Measurements from ENCODE around the gene BPGM. TPM values are rescaled to one million over a fixed set of nuclear protein-coding genes. Genes with fewer than 3 reads are reported as not detected.

The BPGM gene
- total and polyA plus RNA-seq, 2 experiments from 2014 or later = 25.0 to 25.7 TPM

DNA sequence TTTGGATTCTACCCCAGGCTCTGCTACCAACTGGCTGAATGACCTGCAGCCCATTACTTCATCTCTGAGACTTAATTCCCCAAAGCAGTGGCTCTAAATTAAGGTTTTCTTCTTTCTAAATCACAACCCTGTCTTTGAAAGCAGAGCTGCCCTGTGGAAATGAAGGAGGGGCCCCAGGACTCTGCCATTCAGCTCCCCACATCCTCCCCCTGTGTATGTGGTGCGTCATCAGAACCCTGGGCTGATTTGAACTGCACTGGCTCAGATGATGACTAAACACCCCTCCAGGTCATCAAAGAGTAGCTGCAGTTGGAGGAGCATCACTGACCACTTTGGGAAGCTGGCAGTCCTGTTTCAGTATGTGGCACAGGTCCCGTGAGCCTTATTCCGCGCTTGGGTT lies 46.6 kb downstream of the BPGM start:
- Histone ChIP-seq H3K4me3 (no peak overlapping the region), H3K27ac (no peak overlapping the region), H3K9me3 (ENCODE audit: low read depth) (no peaks in the 10 kb centered on the region), H4K20me1 (ENCODE audit: insufficient read depth, poor library complexity, severe bottlenecking) (no peaks in the 10 kb centered on the region), H3K36me3 (replicated peaks; ENCODE audit: insufficient read depth, low read depth) (no peaks in the 10 kb centered on the region), H3K79me2 (no peaks in the 10 kb centered on the region), H3K4me1 (ENCODE audit: insufficient read depth) (peaks cover 23% of the 10 kb centered on the region), H3K27me3 (no peaks in the 10 kb centered on the region), H3K9me2 (replicated peaks; ENCODE audit: insufficient read depth) (no peaks in the 10 kb centered on the region), H2AFZ (no peak overlapping the region), H3K4me2 (no peak overlapping the region)
- peak; percentile 32 for DNase-seq (ENCODE audit: low spot score)
- 95% methylated on average over 4 of the region's 4 CpGs for WGBS (ENCODE audit: low lambda C conversion rate, missing lambda C conversion rate)
- TF ChIP-seq, protein P1, sequence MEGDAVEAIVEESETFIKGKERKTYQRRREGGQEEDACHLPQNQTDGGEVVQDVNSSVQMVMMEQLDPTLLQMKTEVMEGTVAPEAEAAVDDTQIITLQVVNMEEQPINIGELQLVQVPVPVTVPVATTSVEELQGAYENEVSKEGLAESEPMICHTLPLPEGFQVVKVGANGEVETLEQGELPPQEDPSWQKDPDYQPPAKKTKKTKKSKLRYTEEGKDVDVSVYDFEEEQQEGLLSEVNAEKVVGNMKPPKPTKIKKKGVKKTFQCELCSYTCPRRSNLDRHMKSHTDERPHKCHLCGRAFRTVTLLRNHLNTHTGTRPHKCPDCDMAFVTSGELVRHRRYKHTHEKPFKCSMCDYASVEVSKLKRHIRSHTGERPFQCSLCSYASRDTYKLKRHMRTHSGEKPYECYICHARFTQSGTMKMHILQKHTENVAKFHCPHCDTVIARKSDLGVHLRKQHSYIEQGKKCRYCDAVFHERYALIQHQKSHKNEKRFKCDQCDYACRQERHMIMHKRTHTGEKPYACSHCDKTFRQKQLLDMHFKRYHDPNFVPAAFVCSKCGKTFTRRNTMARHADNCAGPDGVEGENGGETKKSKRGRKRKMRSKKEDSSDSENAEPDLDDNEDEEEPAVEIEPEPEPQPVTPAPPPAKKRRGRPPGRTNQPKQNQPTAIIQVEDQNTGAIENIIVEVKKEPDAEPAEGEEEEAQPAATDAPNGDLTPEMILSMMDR (IDR thresholded peaks at IDR 0.05; ENCODE audit: poor library complexity) = no peak
- TF ChIP-seq EZH2 (IDR thresholded peaks at IDR 0.05; ENCODE audit: borderline replicate concordance) (no peak), EZH2phosphoT487 (IDR thresholded peaks at IDR 0.05; ENCODE audit: low read depth, severe bottlenecking, unreplicated experiment) (no peak)

DNA sequence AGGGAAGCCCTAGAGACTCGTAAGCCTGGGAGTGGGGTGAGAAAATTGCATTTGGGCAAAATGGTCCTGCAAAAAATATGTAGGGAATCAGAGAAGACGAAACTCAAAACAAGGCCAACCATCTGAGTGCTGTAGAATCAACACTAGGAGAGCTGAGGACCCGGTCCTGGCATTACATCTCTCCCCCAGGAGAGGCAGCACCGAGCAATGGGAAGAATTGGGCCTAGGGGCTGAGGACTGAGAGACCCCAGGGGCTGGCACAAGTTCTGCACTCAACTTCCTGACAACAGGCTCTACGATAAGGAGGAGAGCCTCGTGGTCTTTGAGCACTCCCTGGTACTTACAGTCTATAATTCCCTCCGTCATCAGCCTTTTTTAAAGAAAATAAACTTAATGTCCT lies 47.6 kb downstream of the BPGM start:
- Histone ChIP-seq H3K27me3 (no peaks in the 10 kb centered on the region), H3K4me1 (ENCODE audit: insufficient read depth) (peaks cover 23% of the 10 kb centered on the region), H3K27ac (no peak overlapping the region), H3K79me2 (no peaks in the 10 kb centered on the region), H2AFZ (no peak overlapping the region), H4K20me1 (ENCODE audit: insufficient read depth, poor library complexity, severe bottlenecking) (no peaks in the 10 kb centered on the region), H3K9me3 (ENCODE audit: low read depth) (no peaks in the 10 kb centered on the region), H3K4me3 (no peak overlapping the region), H3K9me2 (replicated peaks; ENCODE audit: insufficient read depth) (no peaks in the 10 kb centered on the region), H3K36me3 (replicated peaks; ENCODE audit: insufficient read depth, low read depth) (no peaks in the 10 kb centered on the region), H3K4me2 (no peak overlapping the region)
- 66% methylated on average over 7 of the region's 7 CpGs for WGBS (ENCODE audit: low lambda C conversion rate, missing lambda C conversion rate)
- TF ChIP-seq EZH2 (IDR thresholded peaks at IDR 0.05; ENCODE audit: borderline replicate concordance) = no peak
- no peak for DNase-seq (ENCODE audit: low spot score)

DNA sequence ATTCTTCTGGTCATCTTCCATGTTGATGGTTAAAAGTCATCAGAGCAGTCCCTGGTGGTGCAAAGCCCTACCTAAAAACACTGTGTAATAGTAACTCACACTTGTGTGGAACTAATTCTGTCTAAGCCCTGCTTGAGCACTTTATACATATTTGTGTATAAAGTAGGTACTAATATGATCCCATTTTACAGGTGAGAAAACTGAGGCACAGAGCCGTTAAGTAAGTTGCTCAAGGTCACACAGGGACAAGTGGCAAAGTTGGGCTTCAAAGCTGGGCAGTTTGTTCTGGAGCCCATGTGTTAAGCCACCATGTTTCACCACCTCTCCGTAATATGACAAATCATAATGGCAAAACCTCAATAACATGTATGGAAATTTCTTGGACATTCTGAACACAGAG lies 48.1 kb downstream of the BPGM start:
- 96% methylated on average over 2 of the region's 2 CpGs for WGBS (ENCODE audit: low lambda C conversion rate, missing lambda C conversion rate)
- H3K27me3 ChIP-seq = no peaks in the 10 kb centered on the region
- H4K20me1 ChIP-seq (ENCODE audit: insufficient read depth, poor library complexity, severe bottlenecking) = no peaks in the 10 kb centered on the region
- H3K4me2 ChIP-seq = no peak overlapping the region
- H3K36me3 ChIP-seq (replicated peaks; ENCODE audit: insufficient read depth, low read depth) = no peaks in the 10 kb centered on the region
- no peak overlapping the region for H2AFZ ChIP-seq
- TF ChIP-seq EZH2phosphoT487 (IDR thresholded peaks at IDR 0.05; ENCODE audit: low read depth, severe bottlenecking, unreplicated experiment) (no peak), EZH2 (IDR thresholded peaks at IDR 0.05; ENCODE audit: borderline replicate concordance) (no peak)
- TF ChIP-seq, protein P1 (IDR thresholded peaks at IDR 0.05; ENCODE audit: poor library complexity) = no peak
- H3K9me2 ChIP-seq (replicated peaks; ENCODE audit: insufficient read depth) = no peaks in the 10 kb centered on the region
- H3K27ac ChIP-seq = no peak overlapping the region
- H3K79me2 ChIP-seq = no peaks in the 10 kb centered on the region
- no peaks in the 10 kb centered on the region for H3K9me3 ChIP-seq (ENCODE audit: low read depth)
- peaks cover 23% of the 10 kb centered on the region for H3K4me1 ChIP-seq (ENCODE audit: insufficient read depth)
- DNase-seq (ENCODE audit: low spot score) = no peak
- no peak overlapping the region for H3K4me3 ChIP-seq

DNA sequence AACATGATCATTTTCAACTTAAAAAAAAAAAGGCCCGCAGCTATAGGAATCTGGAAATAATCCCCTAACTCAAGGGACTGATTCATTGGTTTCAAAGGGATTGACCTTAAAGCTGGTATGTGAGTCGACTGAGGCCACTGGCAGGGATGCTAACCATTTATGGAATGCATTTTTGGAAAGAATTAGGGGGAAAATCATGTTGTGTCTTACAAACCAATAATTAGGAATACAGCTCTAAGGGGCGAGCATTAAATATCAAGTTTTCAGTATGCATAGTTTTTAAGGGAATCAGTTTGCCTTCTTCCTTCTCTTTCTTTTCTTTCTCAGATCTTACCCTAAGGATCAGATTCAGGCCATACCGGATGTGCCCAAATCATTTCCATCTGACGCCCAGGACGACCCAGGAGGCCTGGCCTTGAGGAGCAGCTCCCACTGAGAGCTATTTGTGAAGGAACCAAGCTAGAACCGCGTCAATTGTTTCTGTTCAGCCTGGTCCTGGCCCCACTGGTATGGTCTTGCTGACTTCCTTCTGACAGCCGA lies 48.7 kb downstream of the BPGM start:
- TF ChIP-seq EZH2phosphoT487 (IDR thresholded peaks at IDR 0.05; ENCODE audit: low read depth, severe bottlenecking, unreplicated experiment) = no peak
- TF ChIP-seq, protein P1 (IDR thresholded peaks at IDR 0.05; ENCODE audit: poor library complexity) = no peak
- TF ChIP-seq EZH2 (IDR thresholded peaks at IDR 0.05; ENCODE audit: borderline replicate concordance) = no peak
- no peak overlapping the region for H3K4me2 ChIP-seq
- no peaks in the 10 kb centered on the region for H4K20me1 ChIP-seq (ENCODE audit: insufficient read depth, poor library complexity, severe bottlenecking)
- no peaks in the 10 kb centered on the region for H3K9me3 ChIP-seq (ENCODE audit: low read depth)
- H2AFZ ChIP-seq = no peak overlapping the region
- H3K79me2 ChIP-seq = no peaks in the 10 kb centered on the region
- H3K27ac ChIP-seq = peak overlapping the region; percentile 15
- peaks cover 21% of the 10 kb centered on the region for H3K4me1 ChIP-seq (ENCODE audit: insufficient read depth)
- no peak for DNase-seq (ENCODE audit: low spot score)
- no peaks in the 10 kb centered on the region for H3K27me3 ChIP-seq
- no peaks in the 10 kb centered on the region for H3K9me2 ChIP-seq (replicated peaks; ENCODE audit: insufficient read depth)
- H3K36me3 ChIP-seq (replicated peaks; ENCODE audit: insufficient read depth, low read depth) = no peaks in the 10 kb centered on the region
- H3K4me3 ChIP-seq = no peak overlapping the region
- 52% methylated on average over 9 of the region's 9 CpGs for WGBS (ENCODE audit: low lambda C conversion rate, missing lambda C conversion rate)

Data from hepatocyte (in vitro differentiated cells).